Adrenal gland (tissue), 12 donors: ENCODE data around the gene ALPK3. TPM values are rescaled to one million over a fixed set of nuclear protein-coding genes. Genes with fewer than 3 reads are reported as not detected.
A peak's percentile ranks its signal among the peaks of the same experiment; 100 is the strongest.

ENCODE experiments used
- DNase-seq, 7 donors: peaks; one replicate each; pipeline ENCODE4 v3.0.0-alpha.2; 2019 to 2020
- H3K27ac ChIP-seq, 5 donors: fragments of 200-600 bp; sonication (generic) in 4 of 5; 1 replicate in 3 of 5; 2 replicates in 2 of 5; pipeline versions ENCODE4 v1.5.1 to v1.8.0; 2016 to 2020; ENCODE audit warnings: mild to moderate bottlenecking in 1 of 5
- H3K27me3 ChIP-seq: fragments of 200-600 bp; 2 replicates; pipeline ENCODE4 v1.8.0; 2021
- H3K36me3 ChIP-seq, 2 donors: fragments of 200-600 bp; replicated peaks in 1 of 2; 1 replicate in 1 of 2; 2 replicates in 1 of 2; pipeline versions ENCODE4 v1.5.1 to v1.8.0; 2018 to 2022
- H3K4me1 ChIP-seq, 2 donors: fragments of 200-600 bp; replicated peaks in 1 of 2; 1 replicate in 1 of 2; 2 replicates in 1 of 2; pipeline versions ENCODE4 v1.5.1 to v1.8.0; 2018 to 2021
- H3K4me3 ChIP-seq, 4 donors: fragments of 200-600 bp; sonication (generic) in 3 of 4; one replicate each; pipeline ENCODE4 v1.5.1; 2016 to 2018
- H3K9me3 ChIP-seq, 3 donors: fragments of 200-600 bp; sonication (generic) in 1 of 3; replicated peaks in 1 of 3; 1 replicate in 2 of 3; 2 replicates in 1 of 3; pipeline versions ENCODE4 v1.5.1 to v1.8.0; 2016 to 2021
- CTCF ChIP-seq, 6 experiments: fragments of 450-650 bp in 4 of 6; fragments of 200-600 bp in 2 of 6; sonication (generic) in 1 of 6; IDR thresholded peaks; 1 replicate in 5 of 6; 2 replicates in 1 of 6; pipeline versions ENCODE4 v1.5.1 to v1.8.0; 2016 to 2021; ENCODE audit warnings: antibody characterized with exemption in 6 of 6, mild to moderate bottlenecking in 2 of 6, moderate library complexity in 1 of 6
- POLR2A ChIP-seq, 2 donors: fragments of 450-650 bp; IDR thresholded peaks; one replicate each; pipeline ENCODE4 v1.6.1; 2017; ENCODE audit warnings: antibody characterized with exemption in 2 of 2, mild to moderate bottlenecking in 2 of 2, moderate library complexity in 1 of 2
- WGBS, 4 donors: extraction: QIAGEN DNeasy Blood & Tissue Kit in 2 of 4; methylation state at CpG; one replicate each; pipeline versions ENCODE4 v1.1.5 to v1.1.7; 2013 to 2017; 5-methylcytosine and 5-hydroxymethylcytosine counted together
- intact Hi-C, 2 donors: fragments of 100-400 bp; cut with DNase I; formaldehyde crosslinking; loops; one replicate each; pipeline versions ENCODE4 v1.14.1 to v1.15.0; 2022 to 2023
- polyA plus RNA-seq, 3 donors: library from polyadenylated mRNA; stranded (reverse); fragments of 200-250 nt in 2 of 3; fragments of 350-450 nt in 1 of 3; fragmentation: Illumina TruSeq in 1 of 3; extraction: RNeasy Lipid Tissue Mini Kit (QIAGEN cat#74804) in 1 of 3; gene quantifications; one replicate each; pipeline ENCODE4 v1.2.3, GENCODE V29; 2013 to 2014
- total RNA-seq, 9 donors: library from RNA; depleted of rRNA in 4 of 9; stranded (reverse); fragments of >200 nt in 4 of 9; fragments of 120-200 nt in 1 of 9; fragmentation: NEBNext Ultra II Directional in 1 of 9; extraction: Animal tissue kit (Norgen Biotek cat#: 25700) in 1 of 9; gene quantifications; one replicate each; pipeline versions ENCODE4 v1.1.0 to v1.2.4, GENCODE V29; 2013 to 2023
- donor health status: healthy with polysubstance abuse.
- donor health status: Bipolar disorder and iron deficiency.
- donor health status: DM: yes; HTN: yes; CAD: no.
- donor health status: DM: no; HTN: no; CAD: no.
- donor health status: DM: no; HTN: no; CAD: no.
- donor health status: DM: yes; HTN: yes; CAD: no.

The ALPK3 gene
- total and polyA plus RNA-seq, 12 donors = 5.8 to 39.3 (median 15.9) TPM

- peak overlapping the region in 1 of 5 donors; percentile 49 for H3K27ac ChIP-seq
- 60 to 83% (median 76%) methylated on average over 5 of the region's 5 CpGs for WGBS, 4 donors
- no peak for TF ChIP-seq POLR2A (IDR thresholded peaks at IDR 0.05)
- TF ChIP-seq CTCF (IDR thresholded peaks at IDR 0.05) = no peak
- H3K4me3 ChIP-seq = no peak overlapping the region
- no peaks in the 10 kb centered on the region for H3K27me3 ChIP-seq
- H3K9me3 ChIP-seq = no peaks in the 10 kb centered on the region
- DNase-seq = peak in 1 of 7 donors; percentile 21
- H3K4me1 ChIP-seq = peaks cover 5 to 24% of the 10 kb centered on the region in 2 donors
- intact Hi-C loops = no loop called here
- H3K36me3 ChIP-seq = peaks cover 0 to 34% of the 10 kb centered on the region in 2 donors
Observed at GRCh38 chr15:84785053-84785452, 32.1 kb upstream of the ALPK3 start.

GRCh38 chr15:84788500-84788899 is 28.7 kb upstream of the ALPK3 start:
- H3K27ac ChIP-seq = no peak overlapping the region
- peaks cover 5 to 28% of the 10 kb centered on the region in 2 donors for H3K4me1 ChIP-seq
- peaks cover 0 to 43% of the 10 kb centered on the region in 2 donors for H3K36me3 ChIP-seq
- DNase-seq = peak in 1 of 7 donors; percentile 9
- intact Hi-C loops = no loop called here
- no peaks in the 10 kb centered on the region for H3K27me3 ChIP-seq
- H3K4me3 ChIP-seq = no peak overlapping the region
- WGBS, 4 donors = 43 to 48% (median 45%) methylated on average over 2 of the region's 2 CpGs
- TF ChIP-seq CTCF (IDR thresholded peaks at IDR 0.05) = no peak
- TF ChIP-seq POLR2A (IDR thresholded peaks at IDR 0.05) = no peak
- no peaks in the 10 kb centered on the region for H3K9me3 ChIP-seq

GRCh38 chr15:84789762-84790161 is 27.4 kb upstream of the ALPK3 start:
- DNase-seq = peak in 1 of 7 donors; percentile 33
- peaks cover 0 to 31% of the 10 kb centered on the region in 2 donors for H3K36me3 ChIP-seq
- H3K4me1 ChIP-seq = peaks cover 5 to 28% of the 10 kb centered on the region in 2 donors
- H3K9me3 ChIP-seq = no peaks in the 10 kb centered on the region
- no peak for TF ChIP-seq POLR2A (IDR thresholded peaks at IDR 0.05)
- no peak for TF ChIP-seq CTCF (IDR thresholded peaks at IDR 0.05)
- H3K27me3 ChIP-seq = no peaks in the 10 kb centered on the region
- 96 to 100% (median 98%) methylated on average over 4 to 5 of the region's 5 CpGs for WGBS, 4 donors
- intact Hi-C loops = no loop called here
- H3K27ac ChIP-seq = peak overlapping the region in 1 of 5 donors; percentile 24
- no peak overlapping the region for H3K4me3 ChIP-seq

- no peak for TF ChIP-seq CTCF (IDR thresholded peaks at IDR 0.05)
- TF ChIP-seq POLR2A (IDR thresholded peaks at IDR 0.05) = no peak
- Histone ChIP-seq H3K9me3 (no peaks in the 10 kb centered on the region), H3K36me3 (peaks cover 0 to 24% of the 10 kb centered on the region in 2 donors), H3K4me3 (no peak overlapping the region), H3K27ac (peak overlapping the region in 1 of 5 donors; percentile 24), H3K27me3 (no peaks in the 10 kb centered on the region), H3K4me1 (peaks cover 0 to 26% of the 10 kb centered on the region in 2 donors)
- WGBS, 4 donors = 95 to 100% (median 99%) methylated on average over 1 to 4 of the region's 4 CpGs
- intact Hi-C loops = no loop called here
- peak in 1 of 7 donors; percentile 48 for DNase-seq
Observed at GRCh38 chr15:84790676-84791075, 26.5 kb upstream of the ALPK3 start.
